ENCODE results near the gene RNF223. TPM values are rescaled to one million over a fixed set of nuclear protein-coding genes. Genes with fewer than 3 reads are reported as not detected.

The RNF223 gene
- total RNA-seq, 1 experiment from 2014 or later = not detected

DNA sequence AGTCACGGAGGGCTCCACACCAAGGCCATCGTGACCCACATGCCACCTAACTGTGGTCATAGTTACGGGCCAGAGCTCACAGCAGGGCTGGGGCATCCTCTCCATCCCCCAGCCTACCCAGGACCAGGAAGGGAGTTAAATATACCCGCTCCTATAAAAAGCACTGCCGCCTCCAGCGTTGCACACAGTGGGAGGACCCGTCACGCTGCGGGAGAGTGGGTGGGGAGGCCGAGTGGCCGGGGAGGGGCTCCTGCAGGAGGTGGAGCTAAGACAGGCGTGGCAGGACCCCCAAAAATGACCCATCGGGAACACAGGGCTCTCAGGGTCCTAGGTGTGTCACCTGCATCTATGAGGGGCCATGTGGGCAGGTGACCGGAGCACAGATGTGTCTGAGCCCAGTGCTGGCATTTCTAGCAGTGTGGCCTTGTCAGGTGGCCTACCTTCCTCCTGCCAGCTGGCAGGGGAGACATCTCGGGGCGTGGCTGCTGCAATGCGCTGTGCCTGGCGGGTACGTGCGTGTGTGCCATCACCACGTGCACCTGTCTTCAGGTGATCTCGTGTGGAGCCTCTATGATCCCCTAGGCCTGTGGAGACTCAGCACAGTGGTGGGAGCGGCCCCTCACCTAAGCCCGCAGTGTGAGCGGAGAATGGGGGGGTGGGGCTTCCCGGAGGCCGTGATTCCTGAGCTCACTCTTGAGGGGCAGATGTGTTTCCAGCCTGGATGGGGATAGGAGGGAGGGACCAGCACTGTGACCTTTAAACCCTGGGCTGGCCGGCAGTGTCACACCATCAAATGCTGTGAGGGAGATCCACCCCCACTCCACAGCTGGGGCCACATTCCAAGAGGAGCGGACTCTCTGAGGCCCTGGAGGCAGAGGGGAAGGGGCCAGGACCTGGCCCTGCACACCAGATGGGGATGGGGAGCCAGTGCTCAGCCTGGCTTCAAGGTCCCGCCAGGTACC lies 36.5 kb downstream of the RNF223 start:
- H3K9me3 ChIP-seq (ENCODE audit: control insufficient read depth, low read depth, low read length) = no peaks in the 10 kb centered on the region
- no peaks in the 10 kb centered on the region for H3K79me1 ChIP-seq (ENCODE audit: insufficient read depth, low read depth, low read length, poor library complexity, severe bottlenecking)
- H3K4me2 ChIP-seq (ENCODE audit: insufficient read depth, insufficient read length, low read length) = no peak overlapping the region
- no peak for DNase-seq
- no peak overlapping the region for H2BK120ac ChIP-seq (ENCODE audit: low read depth, low read length, poor library complexity, severe bottlenecking)
- no peak overlapping the region for H2BK12ac ChIP-seq (ENCODE audit: insufficient read length, low read depth, low read length)
- peaks cover 7 to 17% of the 10 kb centered on the region in 2 experiments for H3K4me1 Mint-ChIP-seq
- no peak overlapping the region for H2AFZ ChIP-seq (ENCODE audit: low read length)
- no peak overlapping the region for H2AK5ac ChIP-seq (ENCODE audit: insufficient read length, low read length)
- no CpG with 5 or more reads among the region's 30 CpGs for WGBS (ENCODE audit: extremely low coverage, insufficient read length, low lambda C conversion rate)
- H4K8ac ChIP-seq (replicated peaks; ENCODE audit: insufficient read length, low read depth, low read length) = no peak overlapping the region
- no peaks in the 10 kb centered on the region for H3K9me3 Mint-ChIP-seq
- no peak overlapping the region for H3K56ac ChIP-seq (ENCODE audit: insufficient read length, low read depth, low read length)
- no peak overlapping the region for H3K23ac ChIP-seq (ENCODE audit: insufficient read length, low read depth, low read length)
- H2BK20ac ChIP-seq (ENCODE audit: low read depth, low read length, poor library complexity, severe bottlenecking) = no peak overlapping the region
- H3K9ac ChIP-seq (ENCODE audit: extremely low read depth, insufficient read length, low read length) = no peak overlapping the region
- no peak overlapping the region; a peak in 1 of 7 replicates for H3K27ac Mint-ChIP-seq
- H3K18ac ChIP-seq (ENCODE audit: insufficient read length, low read depth, low read length) = no peak overlapping the region
- H3K4ac ChIP-seq (ENCODE audit: low read depth, low read length) = no peak overlapping the region
- H3K27me3 ChIP-seq (ENCODE audit: insufficient read depth, low read length) = no peaks in the 10 kb centered on the region; the same call in 1 of the 2 replicates
- no peaks in the 10 kb centered on the region for H4K20me1 ChIP-seq (ENCODE audit: control insufficient read depth, insufficient read depth, insufficient read length)
- H4K91ac ChIP-seq (ENCODE audit: insufficient read length, low read depth, low read length) = no peak overlapping the region
- H3K14ac ChIP-seq (ENCODE audit: insufficient read depth, low read length) = no peak overlapping the region
- peaks cover 51% of the 10 kb centered on the region for H3K27me3 Mint-ChIP-seq (ENCODE audit: low read depth)
- no peak overlapping the region for H3K27ac ChIP-seq (ENCODE audit: insufficient read length, low read depth, low read length)
- peaks cover 6 to 25% (median 20%) of the 10 kb centered on the region in 3 experiments; a peak in 6 of 7 replicates for H3K36me3 Mint-ChIP-seq (ENCODE audit: insufficient read depth in 1 of 3, low read depth in 3 of 3)
- H3K4me1 ChIP-seq (ENCODE audit: insufficient read depth, low read length) = no peaks in the 10 kb centered on the region
- no peak overlapping the region for H3K4me3 Mint-ChIP-seq
- H3K79me2 ChIP-seq (ENCODE audit: insufficient read depth, low read length) = no peaks in the 10 kb centered on the region
- H2BK5ac ChIP-seq (ENCODE audit: insufficient read length, low read length) = no peak overlapping the region
- no peak overlapping the region for H4K5ac ChIP-seq (ENCODE audit: insufficient read length, low read depth, low read length)
- H3T11ph ChIP-seq (ENCODE audit: low read length) = no peak overlapping the region
- H2BK15ac ChIP-seq (ENCODE audit: low read depth, low read length) = no peak overlapping the region
- TF ChIP-seq, protein P1, sequence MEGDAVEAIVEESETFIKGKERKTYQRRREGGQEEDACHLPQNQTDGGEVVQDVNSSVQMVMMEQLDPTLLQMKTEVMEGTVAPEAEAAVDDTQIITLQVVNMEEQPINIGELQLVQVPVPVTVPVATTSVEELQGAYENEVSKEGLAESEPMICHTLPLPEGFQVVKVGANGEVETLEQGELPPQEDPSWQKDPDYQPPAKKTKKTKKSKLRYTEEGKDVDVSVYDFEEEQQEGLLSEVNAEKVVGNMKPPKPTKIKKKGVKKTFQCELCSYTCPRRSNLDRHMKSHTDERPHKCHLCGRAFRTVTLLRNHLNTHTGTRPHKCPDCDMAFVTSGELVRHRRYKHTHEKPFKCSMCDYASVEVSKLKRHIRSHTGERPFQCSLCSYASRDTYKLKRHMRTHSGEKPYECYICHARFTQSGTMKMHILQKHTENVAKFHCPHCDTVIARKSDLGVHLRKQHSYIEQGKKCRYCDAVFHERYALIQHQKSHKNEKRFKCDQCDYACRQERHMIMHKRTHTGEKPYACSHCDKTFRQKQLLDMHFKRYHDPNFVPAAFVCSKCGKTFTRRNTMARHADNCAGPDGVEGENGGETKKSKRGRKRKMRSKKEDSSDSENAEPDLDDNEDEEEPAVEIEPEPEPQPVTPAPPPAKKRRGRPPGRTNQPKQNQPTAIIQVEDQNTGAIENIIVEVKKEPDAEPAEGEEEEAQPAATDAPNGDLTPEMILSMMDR (conservative IDR thresholded peaks at IDR 0.05) = no peak
- peaks cover 13% of the 10 kb centered on the region for H3K23me2 ChIP-seq (ENCODE audit: insufficient read length, low read depth, low read length, poor library complexity, severe bottlenecking)
